Activated CD4-positive, alpha-beta memory T cell treated with anti-CD3 and anti-CD28 coated beads for 36 hours (primary cell): ENCODE data around the gene JARID2. TPM values are rescaled to one million over a fixed set of nuclear protein-coding genes. Genes with fewer than 3 reads are reported as not detected.
A peak's percentile ranks its signal among the peaks of the same experiment; 100 is the strongest.

ENCODE experiments used
- CTCF ChIA-PET: fragments of 350-600 bp; sonication (Branson Sonifier 250); formaldehyde crosslinking; loops from one replicate; lab custom pipeline; 2021; ENCODE audit warnings: antibody characterized with exemption, inconsistent platforms; lab: Charles Lee
- POLR2A ChIA-PET: fragments of 350-600 bp; sonication (Branson Sonifier 250); formaldehyde crosslinking; loops from one replicate; lab custom pipeline; 2021; ENCODE audit warnings: antibody characterized with exemption; lab: Charles Lee
- DNase-seq: peaks from one replicate; pipeline ENCODE4 v3.0.0-alpha.2; 2020
- H3K27ac Mint-ChIP-seq: one replicate; pipeline ENCODE4 v1.8.0; 2021; ENCODE audit warnings: mixed read lengths
- H3K27me3 Mint-ChIP-seq: one replicate; pipeline ENCODE4 v1.8.0; 2021; ENCODE audit warnings: mixed read lengths
- H3K36me3 Mint-ChIP-seq: one replicate; pipeline ENCODE4 v1.8.0; 2021; ENCODE audit warnings: mixed read lengths
- H3K4me1 Mint-ChIP-seq: one replicate; pipeline ENCODE4 v1.8.0; 2021; ENCODE audit warnings: low read depth, mixed read lengths
- H3K4me3 Mint-ChIP-seq: one replicate; pipeline ENCODE4 v1.8.0; 2021; ENCODE audit warnings: mild to moderate bottlenecking, mixed read lengths
- H3K9me3 Mint-ChIP-seq: one replicate; pipeline ENCODE4 v1.8.0; 2021; ENCODE audit warnings: mixed read lengths
- intact Hi-C: fragments of 100-400 bp; cut with micrococcal nuclease; formaldehyde crosslinking; loops from one replicate; pipeline ENCODE4 v1.15.1; 2023
- total RNA-seq, 2 experiments: library from RNA; stranded (reverse); gene quantifications; one replicate each; pipeline ENCODE4 v1.2.3, GENCODE V29; 2021

The JARID2 gene
- total RNA-seq, 2 experiments from 2014 or later, result 41.4 to 44.0 TPM

- no peak for DNase-seq
- Mint-ChIP-seq H3K27ac (no peak overlapping the region), H3K36me3 (no peaks in the 10 kb centered on the region), H3K4me1 (no peaks in the 10 kb centered on the region), H3K27me3 (no peaks in the 10 kb centered on the region), H3K4me3 (no peak overlapping the region), H3K9me3 (no peaks in the 10 kb centered on the region)
- intact Hi-C loops, result no loop called here
- POLR2A ChIA-PET, result no interaction called here
- CTCF ChIA-PET, result no interaction called here
Measured at GRCh38 chr6:15234068-15234758, 11.7 kb upstream of the JARID2 start.

- ChIA-PET POLR2A (no interaction called here), CTCF (no interaction called here)
- no peak for DNase-seq
- no peaks in the 10 kb centered on the region for H3K27me3 Mint-ChIP-seq
- no peak overlapping the region for H3K27ac Mint-ChIP-seq
- peaks cover 10% of the 10 kb centered on the region for H3K4me1 Mint-ChIP-seq
- intact Hi-C loops, result no loop called here
- H3K36me3 Mint-ChIP-seq, result no peaks in the 10 kb centered on the region
- H3K4me3 Mint-ChIP-seq, result no peak overlapping the region
- H3K9me3 Mint-ChIP-seq, result no peaks in the 10 kb centered on the region
Measured at GRCh38 chr6:15239616-15240364, 6.1 kb upstream of the JARID2 start.

GRCh38 chr6:15242503-15242902, 3.4 kb upstream of the JARID2 start:
- POLR2A ChIA-PET, result no interaction called here
- Mint-ChIP-seq H3K27ac (no peak overlapping the region), H3K36me3 (peaks cover 15% of the 10 kb centered on the region), H3K9me3 (no peaks in the 10 kb centered on the region), H3K4me1 (peaks cover 10% of the 10 kb centered on the region), H3K4me3 (no peak overlapping the region), H3K27me3 (no peaks in the 10 kb centered on the region)
- intact Hi-C loops, result no loop called here
- CTCF ChIA-PET, result interaction anchor here (0.9 to 1.1 kb wide), 2 partner anchors 367 to 1113 kb away, joined by 3 to 4 read pairs; no protein-coding TSS in a partner anchor
- no peak for DNase-seq

GRCh38 chr6:15242937-15243614, 2.8 kb upstream of the JARID2 start:
- peaks cover 19% of the 10 kb centered on the region for H3K36me3 Mint-ChIP-seq
- H3K4me3 Mint-ChIP-seq, result no peak overlapping the region
- DNase-seq, result no peak
- no peaks in the 10 kb centered on the region for H3K9me3 Mint-ChIP-seq
- ChIA-PET POLR2A (no interaction called here), CTCF (interaction anchor here (0.6 to 1.1 kb wide), 3 partner anchors 182 to 1114 kb away, joined by 3 to 4 read pairs (median 3); no protein-coding TSS in a partner anchor)
- H3K27ac Mint-ChIP-seq, result no peak overlapping the region
- intact Hi-C loops, result no loop called here
- H3K27me3 Mint-ChIP-seq, result no peaks in the 10 kb centered on the region
- peaks cover 10% of the 10 kb centered on the region for H3K4me1 Mint-ChIP-seq

GRCh38 chr6:15243910-15244619, 1.8 kb upstream of the JARID2 start:
- POLR2A ChIA-PET, result no interaction called here
- H3K4me3 Mint-ChIP-seq, result peak overlapping the region; percentile 71
- H3K27me3 Mint-ChIP-seq, result peaks cover 1% of the 10 kb centered on the region
- H3K9me3 Mint-ChIP-seq, result no peaks in the 10 kb centered on the region
- intact Hi-C loops, result loop anchor here (2.0 kb wide), 1 partner anchor 197 kb away; no protein-coding TSS in a partner anchor
- peaks cover 22% of the 10 kb centered on the region for H3K36me3 Mint-ChIP-seq
- no peak for DNase-seq
- CTCF ChIA-PET, result no interaction called here
- H3K27ac Mint-ChIP-seq, result peak overlapping the region; percentile 18
- H3K4me1 Mint-ChIP-seq, result peaks cover 11% of the 10 kb centered on the region

- Mint-ChIP-seq H3K27ac (peak overlapping the region; percentile 94), H3K4me1 (peaks cover 12% of the 10 kb centered on the region)
Measured at GRCh38 chr6:15244620-15245360, 1.1 kb upstream of the JARID2 start.

GRCh38 chr6:15246217-15246665, 372 bp downstream of the JARID2 start:
- peaks cover 25% of the 10 kb centered on the region for H3K4me1 Mint-ChIP-seq
- ChIA-PET POLR2A (interaction anchor here (1.2 to 1.5 kb wide), 3 partner anchors 370 to 498 kb away, joined by 4 to 8 read pairs (median 5); no protein-coding TSS in a partner anchor), CTCF (no interaction called here)
- H3K36me3 Mint-ChIP-seq, result peaks cover 36% of the 10 kb centered on the region
- peaks cover 1% of the 10 kb centered on the region for H3K27me3 Mint-ChIP-seq
- no peaks in the 10 kb centered on the region for H3K9me3 Mint-ChIP-seq
- DNase-seq, result no peak
- H3K4me3 Mint-ChIP-seq, result peak overlapping the region; percentile 100
- intact Hi-C loops, result loop anchor here (5.0 kb wide), 2 partner anchors 389 to 1516 kb away; partner anchors contain the start of gene ATXN1
- peak overlapping the region; percentile 94 for H3K27ac Mint-ChIP-seq

More at GRCh38 chr6:15244620-15245360, 1.1 kb upstream of the JARID2 start:
- Mint-ChIP-seq H3K4me3 (peak overlapping the region; percentile 100), H3K27me3 (peaks cover 1% of the 10 kb centered on the region), H3K36me3 (peaks cover 28% of the 10 kb centered on the region), H3K9me3 (no peaks in the 10 kb centered on the region)
- intact Hi-C loops, result loop anchor here (1.0 to 5.0 kb wide), 7 partner anchors 60 to 1518 kb away; partner anchors contain the start of gene ATXN1
- peak; percentile 70 for DNase-seq
- POLR2A ChIA-PET, result interaction anchor here (0.8 to 1.2 kb wide), 4 partner anchors 13 to 518 kb away, joined by 3 to 8 read pairs (median 3); no protein-coding TSS in a partner anchor
- CTCF ChIA-PET, result no interaction called here

GRCh38 chr6:15246666-15247499, 1.0 kb downstream of the JARID2 start:
- POLR2A ChIA-PET, result interaction anchor here (0.6 to 1.5 kb wide), 10 partner anchors 226 to 549 kb away, joined by 3 to 9 read pairs (median 4); no protein-coding TSS in a partner anchor
- H3K27ac Mint-ChIP-seq, result peak overlapping the region; percentile 94
- H3K4me3 Mint-ChIP-seq, result peak overlapping the region; percentile 100
- peaks cover 39% of the 10 kb centered on the region for H3K36me3 Mint-ChIP-seq
- H3K27me3 Mint-ChIP-seq, result peaks cover 1% of the 10 kb centered on the region
- peaks cover 31% of the 10 kb centered on the region for H3K4me1 Mint-ChIP-seq
- intact Hi-C loops, result loop anchor here (5.0 kb wide), 2 partner anchors 390 to 1515 kb away; partner anchors contain the start of gene ATXN1
- H3K9me3 Mint-ChIP-seq, result no peaks in the 10 kb centered on the region
- CTCF ChIA-PET, result interaction anchor here (0.6 kb wide), 1 partner anchor 226 kb away, joined by 4 read pairs; no protein-coding TSS in a partner anchor
- DNase-seq, result peak; percentile 50

- Mint-ChIP-seq H3K4me3 (peak overlapping the region; percentile 100), H3K9me3 (no peaks in the 10 kb centered on the region), H3K27ac (peak overlapping the region; percentile 94), H3K36me3 (peaks cover 44% of the 10 kb centered on the region), H3K4me1 (peaks cover 40% of the 10 kb centered on the region), H3K27me3 (peaks cover 1% of the 10 kb centered on the region)
- ChIA-PET CTCF (interaction anchor here (0.6 kb wide), 1 partner anchor 227 kb away, joined by 4 read pairs; no protein-coding TSS in a partner anchor), POLR2A (interaction anchor here (0.5 to 2.3 kb wide), 15 partner anchors 72 to 550 kb away, joined by 3 to 13 read pairs (median 4); no protein-coding TSS in a partner anchor)
- peak; percentile 70 for DNase-seq
- intact Hi-C loops, result loop anchor here (1.0 to 5.0 kb wide), 4 partner anchors 372 to 1515 kb away; partner anchors contain the start of gene ATXN1
Measured at GRCh38 chr6:15247500-15248450, 1.9 kb downstream of the JARID2 start.
